NCI-H2029 (cell line): ENCODE results near the gene TIE1.
A peak's percentile ranks its signal among the peaks of the same experiment; 100 is the strongest.

Experiments used
- DNase-seq: peaks from one replicate; lab custom pipeline; 2025; lab: John Stamatoyannopoulos, UW

Gene TIE1

GRCh38 chr1:43274125-43274803 lies 26.5 kb upstream of the TIE1 start:
- DNase-seq: peak; percentile 93

- no peak for DNase-seq
Measured at GRCh38 chr1:43274804-43275180, 26.0 kb upstream of the TIE1 start.

- no peak for DNase-seq
Measured at GRCh38 chr1:43275826-43276620, 24.8 kb upstream of the TIE1 start.

- DNase-seq: no peak
Measured at GRCh38 chr1:43276673-43277072, 24.1 kb upstream of the TIE1 start.

- no peak for DNase-seq
Measured at GRCh38 chr1:43277116-43277876, 23.5 kb upstream of the TIE1 start.

GRCh38 chr1:43279161-43279560 lies 21.6 kb upstream of the TIE1 start:
- DNase-seq: no peak

- DNase-seq: no peak
Measured at GRCh38 chr1:43279666-43280065, 21.1 kb upstream of the TIE1 start.

GRCh38 chr1:43280692-43281091 lies 20.1 kb upstream of the TIE1 start:
- DNase-seq: no peak

- DNase-seq: peak; percentile 25
Measured at GRCh38 chr1:43282220-43283195, 18.3 kb upstream of the TIE1 start.

GRCh38 chr1:43284065-43284464 lies 16.7 kb upstream of the TIE1 start:
- no peak for DNase-seq

GRCh38 chr1:43284546-43285110 lies 16.2 kb upstream of the TIE1 start:
- no peak for DNase-seq

- peak; percentile 99 for DNase-seq
Measured at GRCh38 chr1:43285269-43285990, 15.4 kb upstream of the TIE1 start, which contains the start of gene C1orf210. Gene C1orf210, minus strand, starts transcription at chr1:43285581. Its CDS starts 2,311 bp downstream, at chr1:43283270.

- no peak for DNase-seq
Measured at GRCh38 chr1:43286115-43286514, 14.7 kb upstream of the TIE1 start.

- no peak for DNase-seq
Measured at GRCh38 chr1:43286533-43286932, 14.2 kb upstream of the TIE1 start.

GRCh38 chr1:43288058-43288784 lies 12.6 kb upstream of the TIE1 start:
- no peak for DNase-seq

- no peak for DNase-seq
Measured at GRCh38 chr1:43288785-43289706, 11.7 kb upstream of the TIE1 start.

GRCh38 chr1:43292216-43292615 lies 8.6 kb upstream of the TIE1 start:
- DNase-seq: no peak

- no peak for DNase-seq
Measured at GRCh38 chr1:43292679-43293078, 8.1 kb upstream of the TIE1 start.

- DNase-seq: no peak
Measured at GRCh38 chr1:43293176-43293575, 7.6 kb upstream of the TIE1 start.
